GM21529 (cell line): ENCODE measurements around the gene PTPRK.
A peak's percentile ranks its signal among the peaks of the same experiment; 100 is the strongest.

Experiments used
- ATAC-seq: cut with Tn5 transposase; IDR thresholded peaks from one replicate; pipeline ENCODE4 v1.9.1; 2021; ENCODE audit not compliant: unreplicated experiment

PTPRK gene

DNA sequence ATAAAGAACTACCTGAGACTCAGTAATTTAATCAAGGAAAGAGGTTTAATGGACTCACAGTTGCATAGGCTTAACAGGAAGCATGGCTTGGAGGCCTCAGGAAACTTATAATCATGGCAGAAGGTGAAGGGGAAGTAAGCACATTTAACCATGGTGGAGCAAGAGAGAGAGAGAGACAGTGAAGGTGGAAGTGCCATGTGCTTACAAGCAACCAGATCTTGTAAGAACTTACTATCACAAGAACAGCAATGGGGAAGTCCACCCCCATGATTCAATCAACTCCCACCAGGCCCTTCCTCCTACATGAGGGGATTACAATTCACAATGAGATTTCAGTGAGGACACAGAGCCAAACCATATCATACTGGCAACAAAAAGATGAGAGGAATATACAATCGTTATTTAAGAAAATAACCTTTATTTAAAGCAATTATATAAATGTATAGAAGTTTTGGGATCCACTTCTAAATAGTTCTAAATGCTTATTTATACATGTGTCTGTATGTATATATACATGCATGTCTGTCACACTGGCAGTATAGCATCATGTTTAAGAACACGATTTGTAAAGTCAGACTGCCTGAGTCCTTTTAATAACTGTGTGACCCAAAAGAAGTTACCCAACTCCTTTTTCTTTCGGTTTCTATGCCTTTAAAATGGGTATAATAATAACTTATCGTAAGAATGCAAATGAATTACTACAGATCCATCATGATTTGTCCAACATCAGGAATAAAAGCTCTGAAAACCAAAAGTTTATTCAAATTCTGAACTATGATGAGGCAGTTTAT lies 363.9 kb downstream of the PTPRK start:
- no peak for ATAC-seq

- ATAC-seq: no peak
Observed at GRCh38 chr6:128155826-128156225, 364.6 kb downstream of the PTPRK start.

DNA sequence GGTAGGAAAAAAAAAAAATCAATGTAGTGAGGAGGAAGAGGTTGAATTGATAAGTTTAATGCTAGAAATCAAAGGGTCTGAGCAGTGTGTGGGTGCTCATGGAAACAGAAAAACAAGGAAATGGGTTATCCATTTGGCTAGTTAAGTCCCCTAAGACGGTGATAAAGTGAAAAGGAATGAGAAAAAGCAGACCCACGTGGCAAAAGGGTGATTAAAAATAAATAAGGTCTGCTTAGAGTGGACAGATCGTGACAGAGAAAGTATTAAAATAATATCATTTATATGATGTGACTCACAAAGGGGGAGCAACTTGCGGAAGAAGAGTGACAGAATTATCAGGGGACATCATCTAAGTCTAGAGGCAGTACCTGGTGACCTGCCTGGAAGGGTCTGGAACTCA lies 367.8 kb downstream of the PTPRK start:
- ATAC-seq: no peak

- no peak for ATAC-seq
Observed at GRCh38 chr6:128150376-128150775, 370.0 kb downstream of the PTPRK start.

- ATAC-seq: no peak
Observed at GRCh38 chr6:128149796-128150195, 370.6 kb downstream of the PTPRK start.

- ATAC-seq: no peak
Observed at GRCh38 chr6:128144320-128144719, 376.1 kb downstream of the PTPRK start.

- no peak for ATAC-seq
Observed at GRCh38 chr6:128141932-128142331, 378.5 kb downstream of the PTPRK start.

GRCh38 chr6:128139519-128139918 lies 380.9 kb downstream of the PTPRK start:
- ATAC-seq: no peak

DNA sequence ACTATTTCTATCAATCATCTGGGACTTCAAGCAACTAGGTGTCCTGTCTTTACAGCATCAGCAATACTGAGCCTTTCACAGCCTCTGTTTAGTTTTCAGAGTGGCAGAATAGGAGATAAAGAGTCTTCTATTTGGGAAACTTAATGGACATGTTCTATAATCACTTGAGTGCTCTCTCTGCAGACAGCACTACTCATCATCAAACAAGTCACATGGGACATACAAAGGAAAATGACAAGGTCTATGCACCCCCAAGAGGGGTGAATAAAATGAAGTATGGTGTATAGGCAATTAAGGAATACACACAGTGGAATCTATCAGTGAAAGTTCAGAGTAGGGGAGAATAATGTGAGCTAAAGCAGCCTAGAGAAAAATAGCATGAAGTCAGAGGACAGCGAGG lies 381.7 kb downstream of the PTPRK start:
- no peak for ATAC-seq

- ATAC-seq: no peak
Observed at GRCh38 chr6:128135325-128135724, 385.1 kb downstream of the PTPRK start.

GRCh38 chr6:128131566-128131965 lies 388.8 kb downstream of the PTPRK start:
- ATAC-seq: no peak

DNA sequence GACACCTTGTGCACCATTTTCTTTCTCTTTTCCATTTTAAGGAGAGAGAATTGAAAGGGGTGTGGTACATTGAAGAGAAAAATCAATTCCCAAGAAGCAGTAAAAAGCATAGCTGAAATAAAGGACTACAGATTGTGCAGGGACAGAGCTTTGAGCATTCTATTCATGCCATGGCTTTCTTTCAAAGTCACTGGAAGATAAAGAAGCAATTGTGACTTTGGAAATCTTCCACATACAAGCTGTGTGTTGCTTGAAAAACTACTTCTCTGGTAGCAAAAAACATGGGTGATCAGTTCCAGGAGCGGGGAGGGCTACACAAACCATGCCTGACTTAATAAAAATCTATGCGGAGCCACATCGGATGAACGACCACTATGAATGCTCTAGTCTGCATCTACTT lies 389.4 kb downstream of the PTPRK start:
- ATAC-seq: no peak

DNA sequence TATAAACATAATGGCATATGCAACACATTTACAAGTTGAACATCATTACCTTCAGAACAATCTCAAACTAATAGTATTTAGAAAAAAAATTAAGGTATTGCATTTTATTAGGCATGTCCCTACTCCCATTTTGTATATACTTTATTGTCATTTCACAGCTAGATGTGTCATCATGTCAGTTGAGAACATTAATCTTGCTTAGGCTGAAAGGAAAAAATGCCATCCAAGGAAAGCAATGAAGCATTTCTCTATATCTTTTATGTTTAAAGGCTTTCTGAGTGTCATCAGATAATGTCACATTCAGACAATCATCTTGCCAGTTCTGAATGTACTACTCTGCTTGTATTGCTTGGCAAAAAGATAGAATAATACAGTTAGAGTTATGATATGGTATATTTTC lies 390.7 kb downstream of the PTPRK start:
- no peak for ATAC-seq

GRCh38 chr6:128127650-128128049 lies 392.7 kb downstream of the PTPRK start:
- ATAC-seq: no peak

DNA sequence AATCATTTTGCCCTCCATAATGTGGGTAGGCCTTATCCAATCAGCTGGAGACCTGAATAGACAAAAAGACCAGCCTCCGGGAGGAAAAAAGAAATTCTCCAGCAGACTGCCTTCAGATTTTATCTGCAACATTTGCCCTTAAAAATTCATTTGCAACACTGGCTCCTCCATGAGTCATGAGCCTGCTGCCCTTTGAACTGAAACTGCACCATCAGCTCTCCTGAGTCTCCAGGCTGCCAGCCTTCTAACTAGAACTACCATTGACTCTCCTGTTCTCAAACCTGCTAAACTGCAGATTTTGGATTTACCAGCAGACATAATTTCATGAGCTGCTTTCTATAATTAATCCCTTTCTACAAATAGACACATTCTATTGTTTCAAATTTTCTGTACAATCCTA lies 395.7 kb downstream of the PTPRK start:
- ATAC-seq: no peak

- no peak for ATAC-seq
Observed at GRCh38 chr6:128121610-128122009, 398.8 kb downstream of the PTPRK start.

- no peak for ATAC-seq
Observed at GRCh38 chr6:128121190-128121589, 399.2 kb downstream of the PTPRK start.

DNA sequence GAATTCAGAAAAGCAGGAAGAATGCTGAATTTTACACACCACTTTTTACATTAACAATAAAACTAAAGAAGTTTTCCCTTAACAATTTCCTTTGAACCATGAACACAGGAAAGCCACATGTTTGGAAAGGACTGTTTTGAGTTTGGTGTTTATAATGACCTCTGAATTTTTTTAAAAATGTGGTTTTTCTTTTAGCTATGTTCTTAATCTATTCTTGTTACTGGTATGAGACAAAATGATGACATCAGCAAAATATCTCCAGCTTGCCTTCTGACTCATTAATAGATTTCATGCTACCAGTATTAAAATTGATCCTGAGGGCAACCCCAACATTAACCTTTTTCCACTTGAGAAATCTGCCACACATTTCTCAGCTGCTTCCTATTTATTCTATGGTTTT lies 402.0 kb downstream of the PTPRK start:
- no peak for ATAC-seq

- no peak for ATAC-seq
Observed at GRCh38 chr6:128117916-128118315, 402.5 kb downstream of the PTPRK start.

DNA sequence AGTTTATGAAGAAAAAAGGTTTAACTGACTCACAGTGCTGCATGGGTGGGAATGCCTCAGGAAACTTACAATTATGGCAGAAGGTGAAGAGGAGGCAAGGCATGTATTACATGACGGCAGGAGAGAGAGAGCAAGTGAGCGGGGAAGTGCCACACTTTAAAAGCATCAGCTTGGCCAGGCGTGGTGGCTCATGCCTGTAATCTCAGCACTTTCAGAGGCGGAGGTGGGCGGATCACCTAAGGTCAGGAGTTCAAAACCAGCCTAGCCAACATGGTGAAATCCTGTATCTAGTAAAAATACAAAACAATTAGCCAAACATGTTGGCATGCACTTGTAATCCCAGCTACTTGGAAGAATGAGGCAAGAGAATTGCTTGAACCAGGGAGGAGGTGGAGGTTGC lies 406.2 kb downstream of the PTPRK start:
- ATAC-seq: no peak

DNA sequence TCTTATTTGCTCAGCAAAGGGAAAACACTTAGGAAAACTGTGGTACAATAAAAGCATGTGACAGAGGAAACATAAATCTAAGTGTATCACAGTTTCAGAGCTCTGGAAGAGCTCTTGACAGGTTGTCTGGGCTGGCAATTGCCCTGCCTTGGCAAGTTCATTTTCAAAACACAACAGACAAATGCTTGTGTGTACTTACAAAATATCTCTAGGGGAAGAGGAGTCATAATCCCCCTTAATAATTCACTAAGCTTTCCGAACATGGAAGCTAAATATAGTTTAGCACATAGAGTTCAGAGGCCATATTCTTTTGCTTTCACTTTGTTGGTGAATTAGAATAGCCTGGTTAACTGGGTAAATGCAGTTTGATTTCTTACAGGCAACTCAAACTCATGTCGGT lies 407.9 kb downstream of the PTPRK start:
- peak; percentile 50 for ATAC-seq

- ATAC-seq: no peak
Observed at GRCh38 chr6:128111096-128111495, 409.3 kb downstream of the PTPRK start.

DNA sequence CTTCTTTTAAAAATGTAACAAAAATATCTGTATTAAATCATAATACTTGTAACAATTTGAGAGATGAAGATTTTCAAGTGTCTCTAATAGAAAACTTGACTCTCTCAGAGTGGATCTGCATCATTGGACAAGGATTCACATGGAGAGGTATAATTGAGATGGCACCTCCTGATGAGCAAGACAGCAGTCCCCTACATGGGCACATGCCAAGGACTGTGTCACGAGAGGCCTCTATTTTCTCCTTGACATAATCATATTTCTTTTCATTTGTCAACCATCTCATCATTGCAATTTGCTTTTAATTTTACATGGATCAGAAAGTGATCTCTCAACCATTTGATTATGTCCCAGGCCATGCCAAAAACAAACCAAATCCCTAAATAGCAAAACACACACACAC lies 412.7 kb downstream of the PTPRK start:
- ATAC-seq: no peak
